ENCODE measurements around the gene CASZ1. TPM values are rescaled to one million over a fixed set of nuclear protein-coding genes. Genes with fewer than 3 reads are reported as not detected.

The CASZ1 gene
- polyA plus RNA-seq, 3 donors, result 0.30 to 3.7 (median 0.50) TPM

DNA sequence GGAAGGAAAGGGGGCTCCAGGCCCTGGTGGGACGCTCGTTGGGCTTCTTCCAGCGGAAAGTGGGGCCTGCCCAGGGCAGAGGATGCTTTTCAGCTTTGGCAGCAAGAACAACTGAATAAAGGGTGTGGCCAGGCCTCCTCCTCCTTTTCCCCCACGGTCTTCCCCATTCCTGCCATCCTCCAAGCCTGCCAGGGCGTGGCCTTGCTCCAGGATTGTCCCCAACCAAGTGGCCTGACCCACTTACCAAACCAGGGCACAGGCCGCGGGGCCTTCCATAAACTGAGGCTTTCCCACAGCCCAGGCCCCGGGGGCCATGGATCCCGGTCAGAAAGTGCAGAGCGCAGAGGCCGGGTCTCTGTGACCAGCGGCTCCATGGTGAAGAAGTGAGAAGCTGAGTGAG lies 33.6 kb downstream of the CASZ1 start:
- H2AFZ ChIP-seq (ENCODE audit: insufficient read depth, low read depth, low read length, poor library complexity, severe bottlenecking), result no peak overlapping the region
- TF ChIP-seq, protein P1, sequence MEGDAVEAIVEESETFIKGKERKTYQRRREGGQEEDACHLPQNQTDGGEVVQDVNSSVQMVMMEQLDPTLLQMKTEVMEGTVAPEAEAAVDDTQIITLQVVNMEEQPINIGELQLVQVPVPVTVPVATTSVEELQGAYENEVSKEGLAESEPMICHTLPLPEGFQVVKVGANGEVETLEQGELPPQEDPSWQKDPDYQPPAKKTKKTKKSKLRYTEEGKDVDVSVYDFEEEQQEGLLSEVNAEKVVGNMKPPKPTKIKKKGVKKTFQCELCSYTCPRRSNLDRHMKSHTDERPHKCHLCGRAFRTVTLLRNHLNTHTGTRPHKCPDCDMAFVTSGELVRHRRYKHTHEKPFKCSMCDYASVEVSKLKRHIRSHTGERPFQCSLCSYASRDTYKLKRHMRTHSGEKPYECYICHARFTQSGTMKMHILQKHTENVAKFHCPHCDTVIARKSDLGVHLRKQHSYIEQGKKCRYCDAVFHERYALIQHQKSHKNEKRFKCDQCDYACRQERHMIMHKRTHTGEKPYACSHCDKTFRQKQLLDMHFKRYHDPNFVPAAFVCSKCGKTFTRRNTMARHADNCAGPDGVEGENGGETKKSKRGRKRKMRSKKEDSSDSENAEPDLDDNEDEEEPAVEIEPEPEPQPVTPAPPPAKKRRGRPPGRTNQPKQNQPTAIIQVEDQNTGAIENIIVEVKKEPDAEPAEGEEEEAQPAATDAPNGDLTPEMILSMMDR (IDR thresholded peaks at IDR 0.05), result no peak
- Mint-ChIP-seq H3K4me1 (no peaks in the 10 kb centered on the region), H3K9me3 (no peaks in the 10 kb centered on the region), H3K36me3 (no peaks in the 10 kb centered on the region), H3K27me3 (ENCODE audit: low read depth in 3 of 3) (peaks cover 0 to 10% (median 4%) of the 10 kb centered on the region in 3 donors), H3K4me3 (no peak overlapping the region), H3K27ac (no peak overlapping the region)
- H3K27me3 ChIP-seq (ENCODE audit: control insufficient read depth in 2 of 2, insufficient read depth in 2 of 2, low read length in 2 of 2), result no peaks in the 10 kb centered on the region
- no peaks in the 10 kb centered on the region for H3K79me2 ChIP-seq (ENCODE audit: insufficient read depth, low read length)
- no peaks in the 10 kb centered on the region for H3K4me1 ChIP-seq (ENCODE audit: control insufficient read depth in 1 of 2, insufficient read depth in 2 of 2, low read length in 2 of 2)
- H3K9ac ChIP-seq (ENCODE audit: insufficient read depth, low read length, poor library complexity, severe bottlenecking), result no peak overlapping the region
- H3K9me3 ChIP-seq (replicated peaks in 1 of 2; ENCODE audit: control insufficient read depth in 1 of 2, insufficient read depth in 1 of 2, low read length in 2 of 2), result no peaks in the 10 kb centered on the region
- no peaks in the 10 kb centered on the region for H3K36me3 ChIP-seq (replicated peaks in 1 of 2; ENCODE audit: control insufficient read depth in 1 of 2, insufficient read depth in 2 of 2, low read length in 2 of 2)
- H3K4me3 ChIP-seq (replicated peaks in 1 of 3; ENCODE audit: low read depth in 2 of 3, low read length in 3 of 3), result no peak overlapping the region
- H4K20me1 ChIP-seq (ENCODE audit: insufficient read depth, low read length), result no peaks in the 10 kb centered on the region
- 91% methylated on average over 8 of the region's 12 CpGs for WGBS (ENCODE audit: insufficient coverage)
- no peak overlapping the region for H3K27ac ChIP-seq (ENCODE audit: low read depth in 1 of 2, low read length in 2 of 2)
- intact Hi-C loops (cut with micrococcal nuclease), result no loop called here
- H3K4me2 ChIP-seq (replicated peaks; ENCODE audit: extremely low read depth, low read length, poor library complexity, severe bottlenecking), result no peak overlapping the region
- no peak for DNase-seq

GRCh38 chr1:10762153-10762523 lies 34.3 kb downstream of the CASZ1 start:
- Histone ChIP-seq H3K79me2 (ENCODE audit: insufficient read depth, low read length) (no peaks in the 10 kb centered on the region), H3K4me2 (replicated peaks; ENCODE audit: extremely low read depth, low read length, poor library complexity, severe bottlenecking) (no peak overlapping the region), H3K27me3 (ENCODE audit: control insufficient read depth in 2 of 2, insufficient read depth in 2 of 2, low read length in 2 of 2) (no peaks in the 10 kb centered on the region), H3K9me3 (replicated peaks in 1 of 2; ENCODE audit: control insufficient read depth in 1 of 2, insufficient read depth in 1 of 2, low read length in 2 of 2) (no peaks in the 10 kb centered on the region), H3K4me1 (ENCODE audit: control insufficient read depth in 1 of 2, insufficient read depth in 2 of 2, low read length in 2 of 2) (no peaks in the 10 kb centered on the region), H3K27ac (ENCODE audit: low read depth in 1 of 2, low read length in 2 of 2) (no peak overlapping the region), H4K20me1 (ENCODE audit: insufficient read depth, low read length) (no peaks in the 10 kb centered on the region), H2AFZ (ENCODE audit: insufficient read depth, low read depth, low read length, poor library complexity, severe bottlenecking) (no peak overlapping the region), H3K9ac (ENCODE audit: insufficient read depth, low read length, poor library complexity, severe bottlenecking) (no peak overlapping the region), H3K36me3 (replicated peaks in 1 of 2; ENCODE audit: control insufficient read depth in 1 of 2, insufficient read depth in 2 of 2, low read length in 2 of 2) (no peaks in the 10 kb centered on the region), H3K4me3 (replicated peaks in 1 of 3; ENCODE audit: low read depth in 2 of 3, low read length in 3 of 3) (no peak overlapping the region)
- Mint-ChIP-seq H3K4me1 (no peaks in the 10 kb centered on the region), H3K27ac (no peak overlapping the region), H3K9me3 (no peaks in the 10 kb centered on the region), H3K4me3 (no peak overlapping the region), H3K36me3 (no peaks in the 10 kb centered on the region), H3K27me3 (ENCODE audit: low read depth in 3 of 3) (peaks cover 0 to 13% (median 6%) of the 10 kb centered on the region in 3 donors)
- DNase-seq, result no peak
- intact Hi-C loops (cut with micrococcal nuclease), result no loop called here
- WGBS (ENCODE audit: insufficient coverage), result 80% methylated on average over 1 of the region's 6 CpGs
- TF ChIP-seq, protein P1 (IDR thresholded peaks at IDR 0.05), result no peak

Data from CD14-positive monocyte (primary cell).